CD4-positive, alpha-beta T cell treated with Interleukin-10 for 1 hour (primary cell): ENCODE data around the gene THBD.

Source experiments
- DNase-seq: peaks from one replicate; pipeline ENCODE4 v3.0.0-alpha.2; 2020

The THBD gene

DNA sequence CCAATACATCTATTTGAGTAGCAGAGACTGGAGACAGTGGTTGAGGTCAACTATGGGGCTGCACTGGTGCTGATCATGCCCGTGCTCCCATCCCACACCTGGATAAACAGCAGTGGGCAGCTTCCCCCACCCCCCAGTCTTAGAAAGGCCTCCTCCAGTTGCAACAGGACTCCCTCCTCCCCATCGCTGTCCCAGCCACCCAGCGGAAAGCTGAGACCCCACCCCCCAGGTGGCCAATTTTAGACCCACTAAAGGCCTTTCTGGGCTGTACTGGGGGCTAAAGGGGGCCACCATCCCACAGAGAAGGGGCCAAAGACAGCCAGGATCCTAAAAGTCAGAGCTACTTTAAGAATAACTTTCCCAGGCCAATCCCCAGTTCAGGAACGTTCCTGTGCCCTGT lies 15.6 kb downstream of the THBD start:
- no peak for DNase-seq

- DNase-seq: no peak
Observed at GRCh38 chr20:23032750-23033078, 16.8 kb downstream of the THBD start.

DNA sequence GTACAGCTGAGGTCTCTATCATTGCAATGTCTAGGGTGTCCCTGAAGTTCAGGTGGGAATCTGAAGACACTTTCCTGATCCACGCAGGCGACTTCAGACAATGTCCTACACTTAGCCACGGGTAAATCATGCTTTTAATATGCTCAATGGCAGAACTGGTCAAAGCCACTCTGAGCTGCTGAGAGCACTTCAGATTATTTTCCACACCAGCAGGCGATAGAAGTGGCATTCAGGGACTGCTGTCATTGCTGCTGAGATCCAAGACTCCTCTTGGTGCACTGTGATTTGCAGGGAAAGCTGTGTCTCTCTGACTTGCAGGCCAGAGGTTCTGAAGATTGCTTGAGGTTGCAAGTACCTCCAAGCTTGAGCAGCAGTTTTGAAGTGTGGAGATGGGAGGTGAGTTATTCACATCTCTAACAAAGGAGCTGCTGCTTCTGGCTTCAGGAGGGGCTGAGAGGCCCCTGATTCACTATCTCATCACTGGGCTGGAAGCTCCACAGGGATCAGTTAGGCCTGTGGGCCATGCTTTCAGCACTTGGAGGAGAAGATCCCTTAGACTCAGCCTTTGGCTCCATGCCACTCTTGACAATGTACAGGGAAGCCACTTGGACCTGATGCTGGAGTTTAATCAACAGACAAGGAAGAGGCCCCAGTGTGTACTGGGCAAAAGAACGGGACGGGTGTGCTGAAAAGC lies 17.3 kb downstream of the THBD start:
- no peak for DNase-seq

DNA sequence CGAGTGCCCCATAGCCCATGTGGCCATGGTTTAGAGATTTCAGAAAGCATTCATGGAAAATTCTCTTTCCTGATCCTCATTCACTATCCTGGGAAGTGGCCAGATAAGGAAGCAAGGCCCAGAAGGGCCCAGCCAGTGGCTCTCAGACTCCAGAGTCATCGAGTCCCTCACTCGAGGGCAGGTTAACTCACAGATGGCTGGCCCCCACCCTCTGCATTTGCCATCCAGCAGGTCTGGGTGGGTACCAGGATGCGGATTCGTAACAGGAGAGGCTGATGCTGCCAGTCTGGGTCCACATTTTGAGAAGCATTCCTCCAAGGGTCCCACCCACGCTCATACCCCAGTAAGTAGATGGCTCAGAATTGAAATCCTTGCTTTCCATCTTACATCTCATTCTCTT lies 18.1 kb downstream of the THBD start:
- DNase-seq: no peak

GRCh38 chr20:23029324-23029723 lies 20.1 kb downstream of the THBD start:
- no peak for DNase-seq

GRCh38 chr20:23028392-23028791 lies 21.1 kb downstream of the THBD start:
- no peak for DNase-seq

DNA sequence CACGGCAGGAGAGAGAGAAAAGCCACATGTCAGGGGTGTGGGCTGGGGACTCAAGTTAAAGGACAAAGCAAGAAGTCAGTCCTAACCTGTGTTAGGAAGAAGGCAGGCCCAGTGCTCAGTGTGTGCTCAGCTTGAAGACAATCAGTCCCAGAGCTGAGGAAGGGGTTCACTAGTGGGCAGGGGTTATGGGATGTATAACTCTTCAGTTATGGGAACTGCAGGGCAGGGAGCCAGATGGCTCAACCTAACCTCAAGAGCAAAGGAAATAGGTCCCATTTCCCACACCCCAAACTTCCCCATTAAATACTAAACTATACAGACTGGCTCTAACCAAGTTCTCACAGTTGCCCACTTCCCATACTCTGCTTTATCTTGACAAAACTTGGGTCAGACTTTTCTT lies 21.8 kb downstream of the THBD start:
- no peak for DNase-seq

DNA sequence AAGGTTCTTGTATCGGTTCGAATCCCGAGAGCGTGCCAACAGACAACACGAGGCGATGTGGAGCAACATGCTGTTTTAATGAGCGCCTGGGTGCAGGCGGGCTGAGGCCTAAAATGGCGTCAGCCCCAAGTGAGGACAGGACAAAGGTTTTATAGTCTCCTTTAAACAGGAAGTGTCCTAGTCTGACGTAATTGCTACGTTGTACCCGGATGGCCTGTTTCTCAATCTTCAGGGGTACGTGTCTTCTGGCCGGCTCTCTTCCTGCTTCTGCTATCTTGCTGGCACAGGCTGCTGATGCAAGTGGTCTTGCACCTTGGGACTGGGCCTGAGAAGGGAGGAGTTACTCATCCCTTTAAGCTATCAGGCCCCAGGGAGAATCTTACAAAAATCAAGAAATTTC lies 24.0 kb downstream of the THBD start:
- peak; percentile 13 for DNase-seq

GRCh38 chr20:23024701-23025100 lies 24.8 kb downstream of the THBD start:
- no peak for DNase-seq

GRCh38 chr20:23023621-23024177 lies 25.8 kb downstream of the THBD start:
- DNase-seq: no peak

- no peak for DNase-seq
Observed at GRCh38 chr20:23022849-23023248, 26.6 kb downstream of the THBD start.

- no peak for DNase-seq
Observed at GRCh38 chr20:23021951-23022350, 27.5 kb downstream of the THBD start.

- DNase-seq: no peak
Observed at GRCh38 chr20:23021541-23021940, 27.9 kb downstream of the THBD start.

DNA sequence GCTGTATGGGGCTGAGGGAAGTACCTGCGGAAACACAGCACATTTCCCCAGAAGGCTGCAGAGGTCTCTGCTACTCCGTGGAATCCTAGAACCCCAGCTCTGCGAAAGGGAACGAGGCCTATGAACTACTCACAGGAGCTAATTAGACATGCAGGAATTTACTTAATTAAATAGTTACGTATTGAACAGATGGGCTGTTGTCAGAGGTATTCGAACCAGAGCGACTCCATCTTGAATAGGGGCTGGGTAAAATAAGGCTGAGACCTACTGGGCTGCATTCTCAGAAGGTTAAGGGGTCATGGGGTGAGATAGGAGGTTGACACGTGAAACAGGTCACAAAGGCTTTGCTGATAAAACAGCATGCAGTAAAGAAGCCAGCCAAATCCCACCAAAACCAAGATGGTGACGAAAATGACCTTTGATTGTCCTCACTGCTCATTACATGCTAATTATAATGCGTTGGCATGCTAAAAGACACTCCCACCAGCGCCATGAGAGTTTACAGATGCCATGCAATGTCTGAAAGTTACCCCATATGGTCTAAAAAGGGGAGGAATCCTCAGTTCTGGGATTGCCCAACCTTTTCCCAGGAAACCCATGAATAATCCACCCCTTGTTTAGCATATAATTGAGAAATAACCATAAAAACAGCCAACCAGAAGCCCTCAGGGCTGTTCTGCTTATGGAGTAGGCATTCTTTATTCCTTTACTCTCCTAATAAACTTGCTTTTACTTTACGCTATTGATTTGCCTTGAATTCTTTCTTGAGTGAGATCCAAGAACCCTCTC lies 29.0 kb downstream of the THBD start:
- DNase-seq: no peak

DNA sequence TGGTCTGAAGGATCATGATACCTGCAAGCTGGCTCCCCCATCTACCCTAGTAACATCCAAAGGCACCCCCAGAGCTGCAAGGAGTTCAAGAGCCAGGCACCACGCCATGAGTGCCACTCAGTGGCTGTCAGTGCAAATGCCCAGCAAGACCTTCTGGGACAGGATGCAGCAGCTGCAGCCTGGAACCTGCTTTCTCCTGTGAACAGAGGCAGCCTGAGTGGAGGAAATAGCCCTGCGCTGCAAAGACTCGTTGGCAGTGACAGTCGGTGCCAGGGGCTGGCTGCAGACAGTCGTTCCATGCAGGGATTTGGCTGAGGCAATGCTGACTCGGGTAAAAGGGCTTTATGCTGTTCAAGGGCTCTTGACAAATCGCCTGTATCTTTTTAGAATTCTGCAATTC lies 30.1 kb downstream of the THBD start:
- DNase-seq: no peak

DNA sequence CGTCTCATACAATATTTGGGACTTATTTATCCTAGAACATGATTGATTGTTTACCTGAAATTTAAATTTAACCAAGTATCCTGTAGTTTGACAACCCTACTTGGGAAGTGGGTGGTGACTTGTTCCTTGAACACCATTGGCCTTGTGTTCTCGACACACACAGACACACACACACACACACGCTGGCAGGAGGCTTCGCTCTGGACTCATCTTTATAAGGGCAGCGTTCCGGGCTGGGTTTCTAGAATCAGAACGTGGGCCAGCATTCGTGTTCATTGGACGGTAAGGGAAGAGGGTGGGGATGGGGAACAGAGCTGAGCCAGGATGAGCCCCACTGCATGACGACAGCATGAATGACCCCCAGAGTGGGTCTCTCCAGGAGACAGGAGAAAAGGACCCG lies 30.5 kb downstream of the THBD start:
- DNase-seq: no peak

GRCh38 chr20:23018432-23018831 lies 31.0 kb downstream of the THBD start:
- no peak for DNase-seq

GRCh38 chr20:23017516-23017915 lies 32.0 kb downstream of the THBD start:
- no peak for DNase-seq

DNA sequence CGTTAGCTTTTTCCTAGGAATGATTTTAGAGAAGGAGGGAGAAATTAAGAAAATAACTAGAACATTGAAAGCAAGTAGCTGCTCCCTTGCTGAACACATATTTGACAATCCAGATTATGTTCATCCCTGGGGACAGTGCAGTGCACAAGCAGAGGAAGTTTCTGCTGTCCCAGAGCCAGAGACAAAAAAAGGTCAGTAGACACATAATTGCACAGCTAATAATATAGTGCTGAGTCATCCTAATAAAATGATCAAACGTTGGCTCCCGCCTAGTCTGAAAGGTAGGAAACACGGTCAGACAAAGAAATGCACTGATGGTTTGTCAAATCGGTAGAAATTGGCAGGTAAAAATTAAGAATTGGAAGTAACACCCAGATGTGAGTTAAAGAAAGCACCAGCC lies 36.0 kb downstream of the THBD start:
- DNase-seq: no peak

- no peak for DNase-seq
Observed at GRCh38 chr20:23011008-23011721, 38.3 kb downstream of the THBD start.

GRCh38 chr20:23010096-23010495 lies 39.4 kb downstream of the THBD start:
- no peak for DNase-seq

DNA sequence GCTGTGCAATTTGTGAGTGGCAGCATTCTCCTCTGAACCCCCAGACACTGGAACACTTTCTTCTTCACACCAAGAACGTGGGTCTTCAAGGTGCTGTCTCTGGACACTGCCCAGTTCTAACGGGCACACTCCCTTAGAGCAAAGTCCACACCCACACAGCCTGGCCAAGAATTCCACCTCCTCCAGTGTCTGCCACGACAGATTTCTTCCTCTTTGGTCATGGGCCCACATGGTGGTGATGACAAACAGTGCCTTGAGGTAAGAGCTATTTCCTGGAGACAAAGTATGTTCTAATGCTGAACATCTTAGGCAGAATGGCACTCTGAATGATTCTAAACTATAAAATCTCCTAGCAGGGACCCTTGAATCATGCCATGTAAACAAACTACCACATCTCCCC lies 39.8 kb downstream of the THBD start:
- no peak for DNase-seq

- DNase-seq: no peak
Observed at GRCh38 chr20:23008667-23009066, 40.8 kb downstream of the THBD start.
